H1 (cell line): ENCODE data around the gene OR52I1.

Experiments used
- CREB1 ChIP-seq: IDR thresholded peaks from 2 replicates; pipeline ENCODE4 v1.6.1; 2012; ENCODE audit warnings: inconsistent platforms
- CTCF ChIP-seq, 3 experiments: IDR thresholded peaks; 1 replicate in 2 of 3; 2 replicates in 1 of 3; pipeline versions ENCODE4 v1.5.1 to v1.6.1; 2011; ENCODE audit warnings: low read length in 3 of 3, mild to moderate bottlenecking in 3 of 3, inconsistent platforms in 2 of 3, low read depth in 1 of 3, moderate library complexity in 1 of 3; ENCODE audit not compliant: insufficient read depth in 1 of 3; ENCODE audit errors: control extremely low read depth in 1 of 3
- GABPA ChIP-seq: IDR thresholded peaks from 2 replicates; pipeline ENCODE4 v1.6.1; 2011; ENCODE audit warnings: mild to moderate bottlenecking, low read length, moderate library complexity, borderline replicate concordance; ENCODE audit not compliant: insufficient read depth
- SP4 ChIP-seq: IDR thresholded peaks from 2 replicates; pipeline ENCODE4 v1.6.1; 2012; ENCODE audit warnings: low read length, inconsistent platforms

GRCh38 chr11:4593739-4594138 lies at the start of gene OR52I1:
- TF ChIP-seq CTCF (IDR thresholded peaks at IDR 0.05; ENCODE audit: control extremely low read depth in 1 of 3, insufficient read depth in 1 of 3, low read depth in 1 of 3, low read length in 3 of 3) = no peak
- no peak for TF ChIP-seq GABPA
- no peak for TF ChIP-seq SP4
- TF ChIP-seq CREB1 = no peak
